Loucy (cell line): ENCODE results near the gene MC1R.

Experiments used
- CTCF ChIP-seq: fragments of 200-600 bp; sonication (generic); conservative IDR thresholded peaks from 2 replicates; pipeline ENCODE4 v1.5.1; 2014; ENCODE audit warnings: mild to moderate bottlenecking, antibody characterized with exemption, low read length
- EZH2phosphoT487 ChIP-seq: fragments of 200-600 bp; IDR thresholded peaks from 2 replicates; pipeline ENCODE4 v1.6.1; 2018; ENCODE audit warnings: antibody characterized with exemption, mild to moderate bottlenecking, moderate library complexity, borderline replicate concordance

- TF ChIP-seq CTCF (no peak), EZH2phosphoT487 (no peak)
Measured at GRCh38 chr16:89938175-89938885, 19.7 kb downstream of the MC1R start.
